PC-9 (cell line): ENCODE results near the gene EFCAB11. TPM values are rescaled to one million over a fixed set of nuclear protein-coding genes. Genes with fewer than 3 reads are reported as not detected.

Source experiments
- BruUV-seq: library from RNA; stranded (reverse); fragments of 400-500 nt; replicated peaks from 2 replicates; lab custom pipeline; 2021; lab: Mats Ljungman, UMichigan
- CTCF ChIA-PET: fragments of 300-600 bp; sonication (Branson Sonifier 250); formaldehyde crosslinking; loops from one replicate; lab custom pipeline; 2022; ENCODE audit warnings: antibody characterized with exemption; lab: Charles Lee
- POLR2A ChIA-PET: fragments of 300-600 bp; sonication (Branson Sonifier 250); formaldehyde crosslinking; loops from one replicate; lab custom pipeline; 2022; ENCODE audit warnings: antibody characterized with exemption; ENCODE audit not compliant: unreplicated experiment; lab: Charles Lee
- DNase-seq, 2 experiments: peaks; one replicate each; pipeline versions ENCODE4 v3.0.0 to v3.0.0-alpha.2; 2015 to 2022; ENCODE audit warnings: mixed read lengths in 1 of 2
- H2AFZ ChIP-seq: fragments of 200-600 bp; sonication (generic); 2 replicates; pipeline ENCODE4 v1.8.1; 2017; ENCODE audit warnings: antibody characterized with exemption
- H3F3A ChIP-seq: fragments of 200-600 bp; sonication (generic); 2 replicates; pipeline ENCODE4 v1.8.1; 2017; ENCODE audit warnings: antibody characterized with exemption, mild to moderate bottlenecking, low read depth; ENCODE audit not compliant: insufficient read depth
- H3K27ac ChIP-seq: fragments of 200-600 bp; sonication (generic); 2 replicates; pipeline ENCODE4 v1.6.1; 2016; ENCODE audit warnings: mixed run types
- H3K27me3 ChIP-seq: fragments of 200-600 bp; sonication (generic); 2 replicates; pipeline ENCODE4 v1.6.1; 2016; ENCODE audit warnings: low read depth, mixed run types; ENCODE audit not compliant: insufficient read depth
- H3K36me3 ChIP-seq: fragments of 200-600 bp; sonication (generic); 2 replicates; pipeline ENCODE4 v1.6.1; 2016; ENCODE audit warnings: low read depth, mixed run types
- H3K4me1 ChIP-seq: fragments of 200-600 bp; sonication (generic); replicated peaks from 2 replicates; pipeline ENCODE4 v1.6.1; 2016; ENCODE audit warnings: mixed run types; ENCODE audit not compliant: insufficient read depth
- H3K4me2 ChIP-seq: fragments of 200-600 bp; sonication (generic); 2 replicates; pipeline ENCODE4 v1.6.1; 2017; ENCODE audit warnings: mixed run types
- H3K4me3 ChIP-seq: fragments of 200-600 bp; sonication (generic); 2 replicates; pipeline ENCODE4 v1.6.1; 2016; ENCODE audit warnings: mixed run types
- H3K79me2 ChIP-seq: fragments of 200-600 bp; sonication (generic); 2 replicates; pipeline ENCODE4 v1.6.1; 2017; ENCODE audit warnings: low read depth, mixed run types
- H3K9me2 ChIP-seq: fragments of 200-600 bp; sonication (generic); 2 replicates; pipeline ENCODE4 v1.8.1; 2017; ENCODE audit warnings: mild to moderate bottlenecking; ENCODE audit not compliant: insufficient read depth
- H3K9me3 ChIP-seq: fragments of 200-600 bp; sonication (generic); 2 replicates; pipeline ENCODE4 v1.8.1; 2016; ENCODE audit warnings: low read depth; ENCODE audit not compliant: insufficient read depth
- H4K20me1 ChIP-seq: fragments of 200-600 bp; sonication (generic); 2 replicates; pipeline ENCODE4 v1.8.1; 2017; ENCODE audit not compliant: insufficient read depth
- EZH2 ChIP-seq: fragments of 200-600 bp; sonication (generic); IDR thresholded peaks from 2 replicates; pipeline ENCODE4 v1.8.0; 2017; ENCODE audit warnings: antibody characterized with exemption, low read depth
- intact Hi-C: fragments of 100-400 bp; cut with micrococcal nuclease; formaldehyde crosslinking; loops from one replicate; pipeline ENCODE4 v1.10.0; 2022; ENCODE audit not compliant: unreplicated experiment
- total RNA-seq: library from RNA; stranded (reverse); gene quantifications from 2 replicates; pipeline ENCODE4 v1.2.3, GENCODE V29; 2021
- TF ChIP-seq, protein P1 (sequence below): fragments of 200-600 bp; sonication (generic); conservative IDR thresholded peaks from 2 replicates; pipeline ENCODE4 v1.6.1; 2017; ENCODE audit warnings: mixed run types, antibody characterized with exemption, mild to moderate bottlenecking, moderate library complexity

The EFCAB11 gene
- total RNA-seq, 1 experiment from 2014 or later = 8.4 TPM

DNA sequence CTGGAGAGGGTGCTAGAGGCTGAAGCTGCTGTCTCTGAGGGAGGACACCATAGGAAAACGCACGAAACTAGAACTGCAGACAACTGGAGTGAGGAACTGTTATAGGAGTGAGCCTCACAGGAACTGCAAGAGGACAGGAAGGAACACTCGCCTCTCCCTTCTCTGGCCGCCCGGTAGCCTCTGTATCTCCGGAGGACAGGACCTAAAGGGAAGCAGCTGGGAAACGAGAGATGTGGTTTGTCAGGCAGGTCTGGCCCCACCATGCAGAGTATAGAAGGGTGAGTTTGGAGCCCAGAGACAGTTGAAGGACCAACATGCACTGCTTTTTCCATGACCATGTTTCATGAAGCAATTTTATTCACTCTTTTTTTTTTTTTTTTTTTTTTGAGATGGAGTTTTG lies 127.3 kb downstream of the EFCAB11 start:
- no peaks in the 10 kb centered on the region for H3K9me2 ChIP-seq
- no peaks in the 10 kb centered on the region for H3K9me3 ChIP-seq
- DNase-seq = no peak
- no peak overlapping the region for H2AFZ ChIP-seq
- CTCF ChIA-PET = no interaction called here
- no peak for TF ChIP-seq EZH2
- TF ChIP-seq, protein P1, sequence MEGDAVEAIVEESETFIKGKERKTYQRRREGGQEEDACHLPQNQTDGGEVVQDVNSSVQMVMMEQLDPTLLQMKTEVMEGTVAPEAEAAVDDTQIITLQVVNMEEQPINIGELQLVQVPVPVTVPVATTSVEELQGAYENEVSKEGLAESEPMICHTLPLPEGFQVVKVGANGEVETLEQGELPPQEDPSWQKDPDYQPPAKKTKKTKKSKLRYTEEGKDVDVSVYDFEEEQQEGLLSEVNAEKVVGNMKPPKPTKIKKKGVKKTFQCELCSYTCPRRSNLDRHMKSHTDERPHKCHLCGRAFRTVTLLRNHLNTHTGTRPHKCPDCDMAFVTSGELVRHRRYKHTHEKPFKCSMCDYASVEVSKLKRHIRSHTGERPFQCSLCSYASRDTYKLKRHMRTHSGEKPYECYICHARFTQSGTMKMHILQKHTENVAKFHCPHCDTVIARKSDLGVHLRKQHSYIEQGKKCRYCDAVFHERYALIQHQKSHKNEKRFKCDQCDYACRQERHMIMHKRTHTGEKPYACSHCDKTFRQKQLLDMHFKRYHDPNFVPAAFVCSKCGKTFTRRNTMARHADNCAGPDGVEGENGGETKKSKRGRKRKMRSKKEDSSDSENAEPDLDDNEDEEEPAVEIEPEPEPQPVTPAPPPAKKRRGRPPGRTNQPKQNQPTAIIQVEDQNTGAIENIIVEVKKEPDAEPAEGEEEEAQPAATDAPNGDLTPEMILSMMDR = no peak
- H3F3A ChIP-seq = no peaks in the 10 kb centered on the region
- POLR2A ChIA-PET = interaction anchor here (0.7 kb wide), 1 partner anchor 10 kb away, joined by 6 read pairs; no protein-coding TSS in a partner anchor
- H3K4me3 ChIP-seq = no peak overlapping the region
- H3K79me2 ChIP-seq = no peaks in the 10 kb centered on the region
- no peak overlapping the region for H3K4me2 ChIP-seq
- no TSS peak for BruUV-seq
- no peaks in the 10 kb centered on the region for H3K4me1 ChIP-seq
- H3K27ac ChIP-seq = no peak overlapping the region
- H3K36me3 ChIP-seq = no peaks in the 10 kb centered on the region
- H4K20me1 ChIP-seq = no peaks in the 10 kb centered on the region
- intact Hi-C loops = no loop called here
- no peaks in the 10 kb centered on the region for H3K27me3 ChIP-seq

DNA sequence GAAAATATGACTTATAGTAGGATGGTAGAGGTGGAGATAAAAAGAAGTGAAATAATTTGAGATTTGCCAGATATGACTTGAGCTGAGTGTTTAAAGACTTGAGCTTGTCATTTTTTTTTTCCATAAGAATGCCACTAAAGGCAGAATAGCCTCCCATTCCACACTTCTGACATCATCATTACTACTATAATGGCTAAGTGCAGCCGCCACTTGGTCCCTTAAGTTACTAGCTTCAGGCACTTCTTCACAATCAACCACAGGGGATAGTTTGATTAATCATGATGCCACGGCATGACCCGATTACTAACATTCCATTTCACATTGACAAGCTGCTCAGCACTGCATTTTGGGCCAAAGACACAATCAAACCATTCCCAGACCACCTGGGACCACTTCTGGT lies 127.9 kb downstream of the EFCAB11 start:
- Histone ChIP-seq H3K27ac (no peak overlapping the region), H3K4me2 (no peak overlapping the region), H3K36me3 (no peaks in the 10 kb centered on the region), H3K27me3 (no peaks in the 10 kb centered on the region), H3K9me3 (no peaks in the 10 kb centered on the region), H2AFZ (no peak overlapping the region), H3K9me2 (no peaks in the 10 kb centered on the region), H4K20me1 (no peaks in the 10 kb centered on the region), H3K4me1 (no peaks in the 10 kb centered on the region), H3K4me3 (no peak overlapping the region), H3K79me2 (no peaks in the 10 kb centered on the region), H3F3A (no peaks in the 10 kb centered on the region)
- DNase-seq = no peak
- ChIA-PET POLR2A (interaction anchor here (0.6 to 0.7 kb wide), 2 partner anchors 10 to 53 kb away, joined by 3 to 6 read pairs; no protein-coding TSS in a partner anchor), CTCF (no interaction called here)
- TF ChIP-seq EZH2 = no peak
- intact Hi-C loops = no loop called here
- BruUV-seq = no TSS peak

DNA sequence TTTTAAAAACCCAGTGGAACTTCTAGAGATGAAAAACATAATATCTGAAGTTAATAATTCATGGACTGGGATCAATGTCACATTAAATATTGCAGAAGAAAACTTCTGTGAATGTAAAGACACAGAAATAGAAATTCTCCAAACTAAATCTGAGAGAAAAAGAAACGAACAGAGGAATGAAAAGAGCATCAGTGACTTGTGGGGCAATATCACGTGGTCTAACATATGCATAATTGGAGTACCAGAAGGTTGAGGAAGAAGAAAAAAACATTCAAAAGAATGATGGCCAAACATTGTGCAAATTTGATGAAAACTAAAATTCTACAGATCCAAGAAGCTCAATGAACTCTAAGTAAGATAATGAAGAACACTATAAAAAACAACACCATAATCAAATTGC lies 130.8 kb downstream of the EFCAB11 start:
- H3F3A ChIP-seq = no peaks in the 10 kb centered on the region
- no peaks in the 10 kb centered on the region for H3K4me1 ChIP-seq
- no peaks in the 10 kb centered on the region for H3K9me2 ChIP-seq
- ChIA-PET CTCF (interaction anchor here (0.5 kb wide), 1 partner anchor 35 kb away, joined by 5 read pairs; no protein-coding TSS in a partner anchor), POLR2A (no interaction called here)
- TF ChIP-seq EZH2 = no peak
- TF ChIP-seq, protein P1 = no peak
- H3K79me2 ChIP-seq = no peaks in the 10 kb centered on the region
- no peak overlapping the region for H3K27ac ChIP-seq
- no TSS peak for BruUV-seq
- intact Hi-C loops = no loop called here
- no peaks in the 10 kb centered on the region for H3K9me3 ChIP-seq
- H2AFZ ChIP-seq = no peak overlapping the region
- H3K36me3 ChIP-seq = no peaks in the 10 kb centered on the region
- no peak overlapping the region for H3K4me3 ChIP-seq
- H3K27me3 ChIP-seq = no peaks in the 10 kb centered on the region
- no peak for DNase-seq
- no peak overlapping the region for H3K4me2 ChIP-seq
- H4K20me1 ChIP-seq = no peaks in the 10 kb centered on the region

GRCh38 chr14:89814126-89814525 lies 140.4 kb downstream of the EFCAB11 start:
- no peaks in the 10 kb centered on the region for H3K9me3 ChIP-seq
- no peaks in the 10 kb centered on the region for H3K4me1 ChIP-seq
- H3K27ac ChIP-seq = no peak overlapping the region
- H3K36me3 ChIP-seq = no peaks in the 10 kb centered on the region
- no peaks in the 10 kb centered on the region for H3K9me2 ChIP-seq
- H3F3A ChIP-seq = no peaks in the 10 kb centered on the region
- DNase-seq = no peak
- no TSS peak for BruUV-seq
- TF ChIP-seq, protein P1 = no peak
- TF ChIP-seq EZH2 = no peak
- H4K20me1 ChIP-seq = 0 out of 2 replicates have a peak, but pooled peaks cover 4% of the 10 kb centered on the region
- no peak overlapping the region for H2AFZ ChIP-seq
- H3K27me3 ChIP-seq = no peaks in the 10 kb centered on the region
- H3K79me2 ChIP-seq = no peaks in the 10 kb centered on the region
- CTCF ChIA-PET = no interaction called here
- intact Hi-C loops = no loop called here
- no peak overlapping the region for H3K4me3 ChIP-seq
- no peak overlapping the region for H3K4me2 ChIP-seq
- POLR2A ChIA-PET = no interaction called here
